Measurements from ENCODE around the gene SQSTM1. TPM values are rescaled to one million over a fixed set of nuclear protein-coding genes. Genes with fewer than 3 reads are reported as not detected.

SQSTM1 gene
- total and polyA plus RNA-seq, 10 donors = 105 to 328 (median 276) TPM

DNA sequence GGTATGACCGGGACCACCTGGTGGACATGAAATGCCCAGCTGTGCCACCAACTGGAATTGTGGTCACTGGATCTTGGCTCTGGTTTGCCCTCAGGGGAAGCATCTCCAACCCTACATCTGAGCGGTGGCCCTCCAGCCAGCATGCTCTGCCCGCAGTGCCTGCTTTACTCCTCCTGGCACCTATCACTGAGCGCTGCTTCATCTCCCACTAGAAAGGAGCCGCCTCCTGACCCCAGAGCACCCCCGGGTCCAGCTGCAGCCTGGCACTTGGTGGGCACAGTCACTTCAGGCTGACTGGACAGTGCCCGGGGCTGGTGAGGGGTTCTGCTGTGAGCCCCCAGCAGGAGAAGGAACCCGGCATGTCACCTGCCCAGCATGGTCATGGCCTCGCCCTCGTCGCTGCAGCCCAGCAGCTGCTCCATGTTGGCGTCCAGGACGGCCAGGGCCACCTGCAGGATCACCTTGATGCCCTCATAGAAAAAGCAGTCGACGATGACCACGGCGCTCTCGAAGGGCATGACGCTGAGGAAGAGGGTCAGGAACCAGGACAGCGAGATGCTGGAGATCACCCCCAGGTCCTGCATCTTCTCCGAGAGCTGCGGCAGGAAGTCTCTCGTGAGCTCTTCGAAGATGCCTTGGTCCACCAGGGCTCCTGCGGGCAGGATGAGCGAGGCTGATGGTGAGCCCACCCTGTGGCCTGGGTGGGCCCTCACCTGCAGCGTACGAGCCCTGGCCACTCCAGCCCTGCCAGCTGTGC is 54.0 kb downstream of the SQSTM1 start:
- H3K9me3 ChIP-seq = no peaks in the 10 kb centered on the region
- no peak for TF ChIP-seq POLR2AphosphoS5 (IDR thresholded peaks at IDR 0.05)
- TF ChIP-seq, protein P1, sequence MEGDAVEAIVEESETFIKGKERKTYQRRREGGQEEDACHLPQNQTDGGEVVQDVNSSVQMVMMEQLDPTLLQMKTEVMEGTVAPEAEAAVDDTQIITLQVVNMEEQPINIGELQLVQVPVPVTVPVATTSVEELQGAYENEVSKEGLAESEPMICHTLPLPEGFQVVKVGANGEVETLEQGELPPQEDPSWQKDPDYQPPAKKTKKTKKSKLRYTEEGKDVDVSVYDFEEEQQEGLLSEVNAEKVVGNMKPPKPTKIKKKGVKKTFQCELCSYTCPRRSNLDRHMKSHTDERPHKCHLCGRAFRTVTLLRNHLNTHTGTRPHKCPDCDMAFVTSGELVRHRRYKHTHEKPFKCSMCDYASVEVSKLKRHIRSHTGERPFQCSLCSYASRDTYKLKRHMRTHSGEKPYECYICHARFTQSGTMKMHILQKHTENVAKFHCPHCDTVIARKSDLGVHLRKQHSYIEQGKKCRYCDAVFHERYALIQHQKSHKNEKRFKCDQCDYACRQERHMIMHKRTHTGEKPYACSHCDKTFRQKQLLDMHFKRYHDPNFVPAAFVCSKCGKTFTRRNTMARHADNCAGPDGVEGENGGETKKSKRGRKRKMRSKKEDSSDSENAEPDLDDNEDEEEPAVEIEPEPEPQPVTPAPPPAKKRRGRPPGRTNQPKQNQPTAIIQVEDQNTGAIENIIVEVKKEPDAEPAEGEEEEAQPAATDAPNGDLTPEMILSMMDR (IDR thresholded peaks at IDR 0.05 in 8 of 11, conservative IDR thresholded peaks at IDR 0.05 in 3 of 11) = no peak
- TF ChIP-seq POLR2A (IDR thresholded peaks at IDR 0.05) = no peak
- H3K4me3 ChIP-seq = no peak overlapping the region
- no peaks in the 10 kb centered on the region for H3K4me1 ChIP-seq
- no peak for DNase-seq
- intact Hi-C loops (cut with DNase I; ENCODE audit: low total_unique reads) = no loop called here
- no peak overlapping the region for H3K27ac ChIP-seq
- WGBS, 5 donors = 96 to 99% (median 97%) methylated on average over 22 to 28 of the region's 28 CpGs
- no peaks in the 10 kb centered on the region for H3K27me3 ChIP-seq (replicated peaks in 1 of 7)
- H3K36me3 ChIP-seq = peaks cover 2 to 98% (median 82%) of the 10 kb centered on the region in 6 donors

GRCh38 chr5:179875741-179876609 is 55.3 kb downstream of the SQSTM1 start:
- no peak overlapping the region for H3K4me3 ChIP-seq
- peaks cover 2 to 98% (median 75%) of the 10 kb centered on the region in 6 donors for H3K36me3 ChIP-seq
- DNase-seq = peak; percentile 12
- TF ChIP-seq POLR2A (IDR thresholded peaks at IDR 0.05) = no peak
- peak in 1 of 3 donors; percentile 33 for TF ChIP-seq POLR2AphosphoS5 (IDR thresholded peaks at IDR 0.05)
- H3K27ac ChIP-seq = no peak overlapping the region
- WGBS, 5 donors = 91 to 96% (median 94%) methylated on average over 13 to 16 of the region's 16 CpGs
- no peaks in the 10 kb centered on the region for H3K27me3 ChIP-seq (replicated peaks in 1 of 7)
- H3K4me1 ChIP-seq = no peaks in the 10 kb centered on the region
- no peaks in the 10 kb centered on the region for H3K9me3 ChIP-seq
- intact Hi-C loops (cut with DNase I; ENCODE audit: low total_unique reads) = no loop called here

DNA sequence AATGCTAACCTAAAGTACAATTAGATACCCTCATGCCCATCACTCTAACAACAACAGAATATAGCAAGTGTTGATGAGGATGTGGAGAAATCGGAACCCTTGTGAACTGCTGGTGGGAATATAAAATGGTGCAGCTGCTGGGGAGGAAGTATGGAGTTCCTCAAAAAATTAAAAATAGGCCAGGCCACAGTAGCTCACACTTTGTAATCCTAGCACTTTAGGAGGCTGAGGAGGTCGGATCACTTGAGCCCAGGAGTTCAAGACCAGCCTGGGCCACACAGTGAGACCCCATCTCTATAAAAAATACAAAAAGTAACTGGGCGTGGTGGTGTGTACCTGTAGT is 55.9 kb downstream of the SQSTM1 start:
- DNase-seq = peak; percentile 5
- Histone ChIP-seq H3K4me1 (no peaks in the 10 kb centered on the region), H3K9me3 (no peaks in the 10 kb centered on the region), H3K4me3 (no peak overlapping the region), H3K36me3 (peaks cover 2 to 98% (median 70%) of the 10 kb centered on the region in 6 donors), H3K27me3 (replicated peaks in 1 of 7) (no peaks in the 10 kb centered on the region), H3K27ac (no peak overlapping the region)
- intact Hi-C loops (cut with DNase I; ENCODE audit: low total_unique reads) = no loop called here
- 81 to 90% (median 86%) methylated on average over 3 of the region's 3 CpGs for WGBS, 5 donors
- TF ChIP-seq POLR2A (IDR thresholded peaks at IDR 0.05) = no peak
- TF ChIP-seq, protein P1 (IDR thresholded peaks at IDR 0.05 in 8 of 11, conservative IDR thresholded peaks at IDR 0.05 in 3 of 11) = no peak
- no peak for TF ChIP-seq POLR2AphosphoS5 (IDR thresholded peaks at IDR 0.05)

DNA sequence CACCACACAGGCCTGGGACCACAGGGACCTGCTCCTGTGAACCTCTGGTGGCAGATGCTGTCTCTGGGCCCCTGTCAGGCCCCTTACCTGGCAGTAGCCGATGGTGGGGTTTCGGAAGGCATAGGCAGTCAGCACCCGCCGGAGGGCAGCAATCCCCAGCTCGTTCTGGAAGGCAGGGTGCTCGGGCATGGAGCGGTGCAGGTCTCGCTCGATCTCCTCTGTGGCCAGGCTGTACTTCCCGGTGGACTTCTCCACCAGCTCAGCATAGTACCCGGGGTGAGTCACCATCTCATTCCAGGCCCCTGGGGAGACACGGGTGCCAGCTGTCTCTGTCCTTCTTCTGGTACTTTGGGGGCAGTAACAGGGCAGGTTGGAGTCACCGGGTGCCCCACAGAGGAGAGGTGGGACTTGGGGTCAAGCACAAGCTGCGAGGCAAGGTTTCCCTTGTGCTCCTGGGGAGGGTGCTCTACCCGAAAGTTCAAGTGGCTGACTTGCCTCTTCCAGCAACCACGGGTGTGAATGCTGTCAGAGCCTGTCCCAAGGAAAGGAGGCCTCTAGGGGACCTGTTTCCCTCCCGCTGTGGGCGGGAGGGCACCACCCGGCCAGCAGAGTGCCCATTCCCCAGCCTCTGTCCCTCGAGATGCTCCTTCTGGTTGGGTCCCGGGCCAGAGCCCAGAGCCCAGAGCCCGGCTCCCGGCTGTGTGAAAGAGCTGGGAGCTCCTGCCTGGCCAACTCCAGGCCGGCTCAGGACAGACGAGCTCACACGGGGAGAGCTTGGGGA is 57.7 kb downstream of the SQSTM1 start:
- WGBS, 5 donors = 93 to 96% (median 95%) methylated on average over 11 to 26 of the region's 26 CpGs
- TF ChIP-seq, protein P1 (IDR thresholded peaks at IDR 0.05 in 8 of 11, conservative IDR thresholded peaks at IDR 0.05 in 3 of 11) = no peak
- TF ChIP-seq POLR2AphosphoS5 (IDR thresholded peaks at IDR 0.05) (no peak), POLR2A (IDR thresholded peaks at IDR 0.05) (no peak)
- H3K4me3 ChIP-seq = no peak overlapping the region
- DNase-seq = peak; percentile 65
- no peaks in the 10 kb centered on the region for H3K4me1 ChIP-seq
- peaks cover 0 to 100% (median 60%) of the 10 kb centered on the region in 6 donors for H3K36me3 ChIP-seq
- intact Hi-C loops (cut with DNase I; ENCODE audit: low total_unique reads) = no loop called here
- H3K27me3 ChIP-seq (replicated peaks in 1 of 7) = no peaks in the 10 kb centered on the region
- no peak overlapping the region for H3K27ac ChIP-seq
- peaks cover 0 to 15% (median 13%) of the 10 kb centered on the region in 8 donors for H3K9me3 ChIP-seq

Data from spleen (tissue), 11 donors.